Stimulated activated effector memory CD8-positive, alpha-beta T cell treated with anti-CD3 and anti-CD28 coated beads, Interleukin-12 subunit alpha, Interleukin-12 subunit beta, amount 100 ng/mL, for 72 hours (primary cell): ENCODE measurements around the gene BCL2.

Source experiments
- ATAC-seq: fragments of 150-1000 bp; cut with Tn5 transposase; 2 replicates; pipeline ENCODE4 v1.10.0; 2021
- DNase-seq, 2 donors: peaks; one replicate each; pipeline ENCODE4 v3.0.0; 2021 to 2022; ENCODE audit warnings: low spot score in 2 of 2
- H3K27ac Mint-ChIP-seq: one replicate; pipeline ENCODE4 v1.8.0; 2022; ENCODE audit warnings: mild to moderate bottlenecking, mixed read lengths
- H3K36me3 Mint-ChIP-seq: one replicate; pipeline ENCODE4 v1.8.0; 2022; ENCODE audit warnings: mild to moderate bottlenecking, mixed read lengths
- H3K4me1 Mint-ChIP-seq: one replicate; pipeline ENCODE4 v1.8.0; 2022; ENCODE audit warnings: mixed read lengths
- H3K4me3 Mint-ChIP-seq: one replicate; pipeline ENCODE4 v1.8.0; 2022; ENCODE audit warnings: mild to moderate bottlenecking, mixed read lengths
- H3K9me3 Mint-ChIP-seq: one replicate; pipeline ENCODE4 v1.8.0; 2022; ENCODE audit warnings: mixed read lengths

The BCL2 gene

DNA sequence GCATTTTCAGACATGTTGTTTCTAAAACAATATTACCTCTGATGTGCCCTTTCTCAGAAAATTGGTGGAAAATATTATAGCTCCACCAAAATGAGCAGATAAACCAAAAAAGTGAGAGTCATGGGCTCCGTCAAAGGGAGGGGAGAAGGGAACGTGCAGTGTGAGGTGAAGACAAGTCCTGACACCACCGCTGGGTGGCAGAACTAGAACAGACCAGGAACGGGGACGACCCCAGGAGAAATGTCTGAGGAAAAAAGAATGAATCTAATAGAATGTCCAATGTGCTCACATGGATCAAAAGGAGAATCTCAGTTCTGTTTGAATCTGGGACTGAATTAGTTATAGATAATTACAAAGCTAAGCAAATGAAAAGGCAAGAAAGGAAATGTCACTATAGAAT is 22.6 kb upstream of the BCL2 start:
- no peak overlapping the region for H3K27ac Mint-ChIP-seq
- H3K4me3 Mint-ChIP-seq: no peak overlapping the region
- ATAC-seq: peak; percentile 65
- no peaks in the 10 kb centered on the region for H3K9me3 Mint-ChIP-seq
- H3K36me3 Mint-ChIP-seq: peaks cover 98% of the 10 kb centered on the region
- peaks cover 13% of the 10 kb centered on the region for H3K4me1 Mint-ChIP-seq
- DNase-seq: no peak

DNA sequence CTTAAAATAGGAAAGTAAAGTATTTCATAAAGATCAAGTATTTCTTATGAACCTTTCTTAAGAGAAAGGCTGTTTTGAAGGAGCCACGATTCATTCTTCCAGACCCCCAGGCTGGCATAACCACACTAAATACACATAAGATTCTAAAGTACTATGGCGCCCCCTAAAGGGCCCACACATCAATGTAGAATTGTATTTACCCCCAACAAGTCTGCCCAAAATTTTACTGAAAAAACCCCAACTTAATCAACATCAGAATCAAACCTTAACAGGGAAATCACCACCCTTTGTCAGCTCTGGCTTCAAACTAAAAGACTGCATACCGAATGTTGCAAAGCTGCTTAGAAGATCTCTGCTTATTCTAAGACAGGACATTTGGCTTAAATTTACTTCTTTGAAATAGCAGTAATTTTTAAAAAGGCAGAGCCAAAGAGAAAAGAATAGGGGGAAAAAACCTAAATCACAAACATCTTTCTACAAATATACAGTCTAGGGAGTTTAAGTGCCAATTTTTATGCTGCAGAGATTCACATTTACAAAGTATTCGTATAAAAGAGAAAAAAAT is 20.4 kb upstream of the BCL2 start:
- Mint-ChIP-seq H3K9me3 (no peaks in the 10 kb centered on the region), H3K27ac (no peak overlapping the region), H3K36me3 (peaks cover 100% of the 10 kb centered on the region), H3K4me1 (peaks cover 9% of the 10 kb centered on the region), H3K4me3 (no peak overlapping the region)
- DNase-seq (no peak), ATAC-seq (peak; percentile 58)

DNA sequence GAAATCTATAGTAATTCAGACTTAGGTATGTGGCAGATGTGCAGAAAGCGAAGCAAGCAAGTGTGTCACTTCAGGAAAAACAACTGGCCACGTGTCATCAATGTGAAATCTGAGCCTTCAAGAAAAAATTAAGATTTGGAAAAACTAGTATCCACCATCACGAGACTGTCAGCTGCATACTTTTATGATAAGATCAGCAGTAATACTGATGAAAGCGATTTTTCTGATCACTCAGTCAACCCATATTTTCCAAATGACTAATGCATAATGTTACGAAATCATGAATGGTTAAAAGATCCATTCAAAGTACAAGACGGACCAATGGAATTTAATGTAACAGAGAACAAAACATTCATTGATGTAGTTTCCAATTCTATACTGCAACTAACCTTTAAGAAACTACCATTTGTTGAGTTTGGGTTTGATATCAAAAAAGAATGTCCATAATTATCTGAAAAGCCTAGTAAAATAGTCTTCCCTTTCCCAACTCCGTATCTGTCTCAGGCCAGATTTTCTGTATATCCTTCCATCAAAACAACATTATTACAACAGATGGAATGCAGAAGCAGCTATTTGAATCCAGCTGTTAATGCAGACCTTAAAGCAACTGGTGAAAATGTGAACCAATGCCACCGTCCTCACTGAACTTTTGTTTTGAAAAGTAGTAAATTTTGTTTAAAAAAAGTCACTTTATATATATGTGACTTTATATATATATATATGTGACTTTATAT is 17.0 kb upstream of the BCL2 start:
- Mint-ChIP-seq H3K4me3 (no peak overlapping the region), H3K9me3 (no peaks in the 10 kb centered on the region), H3K27ac (no peak overlapping the region), H3K36me3 (peaks cover 100% of the 10 kb centered on the region), H3K4me1 (peaks cover 5% of the 10 kb centered on the region)
- ATAC-seq (no peak), DNase-seq (no peak)

GRCh38 chr18:63331105-63331504 is 11.5 kb upstream of the BCL2 start:
- no peaks in the 10 kb centered on the region for H3K4me1 Mint-ChIP-seq
- H3K27ac Mint-ChIP-seq: no peak overlapping the region
- peaks cover 63% of the 10 kb centered on the region for H3K36me3 Mint-ChIP-seq
- DNase-seq (no peak), ATAC-seq (no peak)
- H3K4me3 Mint-ChIP-seq: no peak overlapping the region
- no peaks in the 10 kb centered on the region for H3K9me3 Mint-ChIP-seq

GRCh38 chr18:63329431-63330145 is 10.0 kb upstream of the BCL2 start:
- no peak for ATAC-seq
- Mint-ChIP-seq H3K4me3 (no peak overlapping the region), H3K4me1 (no peaks in the 10 kb centered on the region), H3K36me3 (peaks cover 48% of the 10 kb centered on the region), H3K27ac (no peak overlapping the region), H3K9me3 (no peaks in the 10 kb centered on the region)
- no peak for DNase-seq

DNA sequence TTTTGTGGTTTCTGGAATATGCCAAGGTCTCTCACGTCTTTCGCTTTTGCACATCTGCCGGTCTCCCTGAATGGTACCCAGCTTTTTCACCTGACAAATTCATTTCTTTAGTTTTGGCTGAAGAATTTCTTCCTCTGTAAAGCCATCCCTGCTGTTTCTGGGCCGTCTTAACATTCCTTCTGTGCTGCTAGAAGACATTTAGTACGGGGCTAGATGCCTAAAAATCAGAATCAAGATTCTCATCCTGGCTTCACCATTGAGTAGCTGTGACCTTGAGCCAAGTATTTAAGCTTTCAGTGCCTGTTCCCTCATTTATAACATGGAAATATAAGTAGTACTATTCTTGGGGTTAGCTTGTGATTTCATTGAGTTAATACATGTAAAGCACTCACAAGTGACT is 6.4 kb upstream of the BCL2 start:
- peak overlapping the region; percentile 29 for H3K27ac Mint-ChIP-seq
- H3K36me3 Mint-ChIP-seq: peaks cover 14% of the 10 kb centered on the region
- H3K4me1 Mint-ChIP-seq: peaks cover 15% of the 10 kb centered on the region
- ATAC-seq (no peak), DNase-seq (no peak)
- H3K4me3 Mint-ChIP-seq: no peak overlapping the region
- H3K9me3 Mint-ChIP-seq: no peaks in the 10 kb centered on the region

GRCh38 chr18:63325086-63325686 is 5.6 kb upstream of the BCL2 start:
- peaks cover 14% of the 10 kb centered on the region for H3K36me3 Mint-ChIP-seq
- H3K4me1 Mint-ChIP-seq: peaks cover 19% of the 10 kb centered on the region
- no peaks in the 10 kb centered on the region for H3K9me3 Mint-ChIP-seq
- H3K4me3 Mint-ChIP-seq: no peak overlapping the region
- ATAC-seq: no peak
- DNase-seq: no peak
- no peak overlapping the region for H3K27ac Mint-ChIP-seq

- no peak overlapping the region for H3K4me3 Mint-ChIP-seq
These were observed 3.5 kb upstream of the BCL2 start for GRCh38 chr18:63322908-63323634.

GRCh38 chr18:63322206-63322605 is 2.6 kb upstream of the BCL2 start:
- Mint-ChIP-seq H3K4me3 (peak overlapping the region; percentile 97), H3K27ac (peak overlapping the region; percentile 20), H3K36me3 (peaks cover 12% of the 10 kb centered on the region), H3K4me1 (peaks cover 19% of the 10 kb centered on the region), H3K9me3 (no peaks in the 10 kb centered on the region)
- no peak for ATAC-seq
- no peak for DNase-seq

More at GRCh38 chr18:63322908-63323634, 3.5 kb upstream of the BCL2 start:
- peaks cover 19% of the 10 kb centered on the region for H3K4me1 Mint-ChIP-seq
- H3K27ac Mint-ChIP-seq: no peak overlapping the region
- H3K36me3 Mint-ChIP-seq: peaks cover 12% of the 10 kb centered on the region
- DNase-seq: no peak
- no peaks in the 10 kb centered on the region for H3K9me3 Mint-ChIP-seq
- no peak for ATAC-seq

DNA sequence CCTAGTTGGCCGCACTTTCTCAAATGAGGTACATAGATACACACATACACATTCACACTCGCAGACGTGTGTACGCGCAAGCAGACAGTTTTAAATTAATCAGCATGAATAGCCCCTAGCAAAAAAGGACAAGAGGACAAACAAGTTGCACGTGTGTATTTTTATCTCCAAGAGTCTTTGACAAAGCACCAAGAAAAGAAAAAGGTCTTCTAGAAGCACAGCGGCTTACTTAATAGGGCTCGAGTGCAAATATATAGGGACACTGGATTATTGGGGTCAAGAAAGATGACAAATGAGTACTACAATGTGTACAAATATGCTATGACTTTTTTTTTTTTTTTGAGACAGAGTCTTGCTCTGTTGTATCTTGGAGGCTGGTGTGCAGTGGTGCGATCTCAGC is 1.7 kb upstream of the BCL2 start:
- peak overlapping the region; percentile 98 for H3K27ac Mint-ChIP-seq
- peak overlapping the region; percentile 97 for H3K4me3 Mint-ChIP-seq
- H3K9me3 Mint-ChIP-seq: no peaks in the 10 kb centered on the region
- H3K4me1 Mint-ChIP-seq: peaks cover 19% of the 10 kb centered on the region
- ATAC-seq: no peak
- peaks cover 12% of the 10 kb centered on the region for H3K36me3 Mint-ChIP-seq
- no peak for DNase-seq

DNA sequence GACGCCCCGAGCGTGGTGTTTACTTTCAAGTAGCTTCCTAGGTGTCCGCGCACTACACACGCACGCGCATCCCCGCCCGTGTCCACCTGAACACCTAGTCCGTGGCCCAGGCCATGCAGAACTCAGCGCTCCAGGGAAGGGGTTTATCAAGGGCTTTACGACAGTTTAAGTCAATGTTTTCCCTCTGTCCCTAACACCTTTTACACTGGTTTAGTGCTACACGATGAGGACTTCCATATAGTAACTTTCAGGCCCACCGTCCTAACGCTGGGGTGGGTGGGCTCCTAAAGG is 1.4 kb upstream of the BCL2 start:
- peak overlapping the region; percentile 97 for H3K4me3 Mint-ChIP-seq
- H3K36me3 Mint-ChIP-seq: peaks cover 12% of the 10 kb centered on the region
- no peak for ATAC-seq

DNA sequence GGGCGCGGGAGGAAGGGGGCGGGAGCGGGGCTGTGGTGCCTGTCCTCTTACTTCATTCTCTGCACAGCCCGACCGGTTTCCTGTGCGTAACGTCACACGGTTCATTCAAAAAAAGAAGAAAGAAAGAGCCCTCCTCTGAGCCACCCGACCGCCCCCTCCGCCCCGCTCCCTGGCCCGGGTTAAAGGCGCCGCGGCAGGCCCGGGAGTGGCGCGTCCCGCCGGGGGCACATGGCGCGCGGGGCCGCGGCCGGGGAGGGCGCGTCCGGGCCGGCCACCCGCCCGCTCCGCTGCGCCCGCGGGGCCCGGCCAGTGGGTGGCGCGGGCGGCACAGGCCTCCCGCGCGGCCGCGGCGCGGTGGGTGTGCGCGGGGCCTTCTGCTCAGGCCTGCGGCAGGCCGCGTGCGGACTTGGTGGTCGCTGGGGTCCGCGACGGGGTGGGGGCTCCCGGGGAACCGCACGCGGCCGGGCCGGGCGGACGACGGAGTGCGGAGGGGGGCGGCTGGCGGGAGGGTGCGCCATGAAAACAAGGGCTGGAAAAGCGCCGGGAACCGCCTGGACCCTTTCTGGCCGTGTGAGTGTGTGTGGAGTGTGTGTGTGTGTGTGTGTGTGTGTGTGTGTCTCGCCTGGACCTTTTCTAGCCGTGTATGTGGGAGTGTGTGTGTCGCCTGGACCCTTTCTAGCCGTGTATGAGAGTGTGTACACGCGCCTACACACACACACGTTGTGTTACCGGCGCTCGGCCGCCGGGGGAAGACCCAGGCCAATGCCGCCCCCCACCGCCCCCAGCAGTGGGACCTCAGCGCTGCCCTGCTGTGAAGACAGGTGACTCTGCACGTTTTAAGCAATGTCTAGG is 780 bp upstream of the BCL2 start:
- peaks cover 12% of the 10 kb centered on the region for H3K36me3 Mint-ChIP-seq
- ATAC-seq: peak; percentile 88
- H3K9me3 Mint-ChIP-seq: no peaks in the 10 kb centered on the region
- H3K4me3 Mint-ChIP-seq: peak overlapping the region; percentile 97
- H3K4me1 Mint-ChIP-seq: peaks cover 21% of the 10 kb centered on the region
- DNase-seq: peak; percentile 62 to 88
- H3K27ac Mint-ChIP-seq: peak overlapping the region; percentile 98

More for the DNA sequence above, 1.4 kb upstream of the BCL2 start:
- no peaks in the 10 kb centered on the region for H3K9me3 Mint-ChIP-seq
- DNase-seq: no peak
- H3K27ac Mint-ChIP-seq: peak overlapping the region; percentile 98
- H3K4me1 Mint-ChIP-seq: peaks cover 19% of the 10 kb centered on the region

DNA sequence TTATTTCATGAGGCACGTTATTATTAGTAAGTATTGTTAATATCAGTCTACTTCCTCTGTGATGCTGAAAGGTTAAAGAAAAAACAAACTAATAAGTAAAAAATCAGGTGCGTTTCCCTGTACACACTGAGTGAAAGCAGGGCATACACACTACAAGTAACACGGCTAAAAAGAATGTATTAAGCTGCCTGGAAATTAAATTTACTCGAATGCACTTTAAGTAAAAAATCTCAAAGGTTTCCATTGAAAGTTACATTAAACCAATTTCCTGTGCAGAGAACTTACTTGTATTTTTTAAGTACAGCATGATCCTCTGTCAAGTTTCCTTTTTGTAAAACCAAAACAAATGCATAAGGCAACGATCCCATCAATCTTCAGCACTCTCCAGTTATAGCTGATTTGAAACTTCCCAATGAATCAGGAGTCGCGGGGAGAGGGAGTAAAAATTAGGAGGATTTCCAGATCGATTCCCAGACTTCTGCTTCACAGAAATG is 633 bp downstream of the BCL2 start:
- H3K27ac Mint-ChIP-seq: peak overlapping the region; percentile 98
- peak overlapping the region; percentile 97 for H3K4me3 Mint-ChIP-seq
- H3K4me1 Mint-ChIP-seq: peaks cover 35% of the 10 kb centered on the region
- no peaks in the 10 kb centered on the region for H3K9me3 Mint-ChIP-seq
- H3K36me3 Mint-ChIP-seq: peaks cover 12% of the 10 kb centered on the region
- no peak for ATAC-seq
- no peak for DNase-seq
